Lower leg skin (tissue), 3 donors: ENCODE measurements around the gene NBPF1.
"Not testable (repeated sequence)": the region's sequence is repeated elsewhere in the genome, so short reads cannot be mapped to it uniquely, and the experiment has no call there.

Experiments
- CTCF ChIP-seq, 3 donors: fragments of 450-650 bp; IDR thresholded peaks; one replicate each; pipeline ENCODE4 v1.5.1; 2016; ENCODE audit warnings: antibody characterized with exemption in 3 of 3, mild to moderate bottlenecking in 3 of 3, moderate library complexity in 2 of 3
- POLR2A ChIP-seq, 2 donors: fragments of 450-650 bp; IDR thresholded peaks; one replicate each; pipeline ENCODE4 v1.6.1; 2016 to 2017; ENCODE audit warnings: antibody characterized with exemption in 2 of 2, mild to moderate bottlenecking in 1 of 2, moderate library complexity in 1 of 2

- TF ChIP-seq CTCF, POLR2A (IDR thresholded peaks at IDR 0.05): not testable (repeated sequence)
Observed at GRCh38 chr1:16644482-16645270, 31.3 kb upstream of the NBPF1 start.
